KOPT-K1 (cell line): ENCODE measurements around the gene STRA6.

Experiments
- H3K27ac ChIP-seq: fragments of 200-600 bp; sonication (generic); 2 replicates; pipeline ENCODE4 v1.5.1; 2016; ENCODE audit warnings: antibody characterized with exemption, mild to moderate bottlenecking, low read depth, low read length; ENCODE audit not compliant: poor library complexity, severe bottlenecking
- H3K36me3 ChIP-seq: fragments of 200-600 bp; sonication (generic); 2 replicates; pipeline ENCODE4 v1.5.1; 2017; ENCODE audit warnings: antibody characterized with exemption, mild to moderate bottlenecking, low read length, moderate library complexity; ENCODE audit not compliant: insufficient read depth
- H3K9me3 ChIP-seq: fragments of 200-600 bp; sonication (generic); 2 replicates; pipeline ENCODE4 v1.5.1; 2017; ENCODE audit warnings: antibody characterized with exemption, low read length, mild to moderate bottlenecking; ENCODE audit not compliant: insufficient read depth, poor library complexity, severe bottlenecking

The STRA6 gene

GRCh38 chr15:74182131-74182530 is 20.5 kb downstream of the STRA6 start:
- no peak overlapping the region for H3K27ac ChIP-seq
- H3K36me3 ChIP-seq = no peaks in the 10 kb centered on the region; the same call in 1 of the 2 replicates
- H3K9me3 ChIP-seq = no peaks in the 10 kb centered on the region

DNA sequence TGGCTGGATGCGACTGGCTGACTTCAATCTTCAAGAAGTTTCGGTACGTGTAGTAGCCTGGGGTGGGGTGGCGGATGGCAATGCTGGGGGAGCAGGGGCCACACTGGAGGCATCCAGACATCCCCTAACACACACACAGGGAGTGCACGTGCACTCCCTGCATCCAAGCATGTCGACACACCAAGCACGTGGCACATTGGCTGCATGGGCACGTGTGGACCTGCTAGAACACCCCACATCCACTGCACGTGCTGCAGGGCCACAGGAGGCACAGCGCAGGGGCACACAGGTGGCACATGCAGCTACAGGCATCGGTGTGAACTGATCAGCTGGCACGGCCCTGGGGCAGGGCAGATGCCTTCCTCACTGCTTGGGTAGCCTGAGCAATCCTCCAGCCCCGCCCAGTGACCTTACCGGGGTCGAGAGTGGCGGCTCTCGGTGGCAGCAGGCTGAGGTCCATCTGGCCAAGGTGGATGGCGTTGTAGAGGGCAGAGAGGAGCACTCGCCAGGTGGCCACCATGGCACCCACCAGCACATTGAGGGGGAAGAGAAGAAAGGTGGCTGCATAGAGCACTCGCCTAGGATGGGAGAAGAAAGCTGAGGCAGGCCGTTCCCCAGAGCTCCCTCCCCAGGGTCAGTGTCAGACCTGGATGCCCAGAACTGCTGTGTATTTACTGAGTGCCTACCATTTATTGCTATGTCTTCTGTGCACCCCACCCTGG is 21.5 kb downstream of the STRA6 start:
- Histone ChIP-seq H3K27ac (no peak overlapping the region), H3K9me3 (no peaks in the 10 kb centered on the region), H3K36me3 (no peaks in the 10 kb centered on the region; the same call in 1 of the 2 replicates)

DNA sequence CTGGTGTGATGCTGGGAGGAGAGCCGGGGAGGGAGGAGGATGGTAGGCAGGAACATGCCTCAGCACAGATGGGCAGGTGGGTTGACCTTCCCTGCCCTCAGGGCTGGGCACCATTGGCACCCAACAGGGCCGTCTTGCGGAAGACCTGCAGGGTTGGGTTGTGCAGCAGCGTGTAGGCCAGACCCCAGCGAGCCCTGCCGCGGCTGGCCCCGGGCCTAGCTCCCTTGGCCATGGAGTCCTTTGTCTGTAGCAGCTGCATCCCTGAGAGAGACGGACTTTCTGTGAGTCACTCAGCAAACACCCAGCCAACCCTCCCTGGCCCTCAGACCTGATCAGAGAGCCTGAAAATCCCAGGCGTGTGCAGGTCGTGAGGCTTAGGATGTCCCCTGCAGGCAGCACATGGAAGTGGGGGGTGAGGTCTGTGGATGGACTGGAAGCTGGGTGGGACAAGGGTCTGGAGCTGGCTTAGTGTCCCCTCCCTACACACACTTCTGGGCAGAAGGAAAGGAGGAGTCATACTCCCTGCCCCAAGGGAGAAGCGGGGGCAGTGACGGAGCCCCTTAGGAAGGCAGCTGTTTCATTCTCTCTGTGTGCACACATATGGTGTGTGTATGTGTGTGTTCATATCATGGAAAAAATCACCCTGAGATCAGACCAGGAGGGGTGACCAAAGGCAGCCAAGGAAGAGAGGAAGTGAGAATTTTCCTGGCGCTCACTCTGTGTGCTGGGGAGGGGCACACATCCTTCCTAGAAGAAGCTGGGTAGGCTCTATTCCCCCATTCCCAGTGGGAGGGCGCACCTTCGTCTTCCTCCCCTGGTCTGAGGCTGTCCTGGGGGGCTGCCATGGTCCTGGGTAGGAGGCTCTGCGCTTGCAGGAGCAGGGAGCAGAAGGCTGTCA is 22.4 kb downstream of the STRA6 start:
- no peaks in the 10 kb centered on the region for H3K9me3 ChIP-seq
- no peak overlapping the region for H3K27ac ChIP-seq
- no peaks in the 10 kb centered on the region; the same call in 1 of the 2 replicates for H3K36me3 ChIP-seq

DNA sequence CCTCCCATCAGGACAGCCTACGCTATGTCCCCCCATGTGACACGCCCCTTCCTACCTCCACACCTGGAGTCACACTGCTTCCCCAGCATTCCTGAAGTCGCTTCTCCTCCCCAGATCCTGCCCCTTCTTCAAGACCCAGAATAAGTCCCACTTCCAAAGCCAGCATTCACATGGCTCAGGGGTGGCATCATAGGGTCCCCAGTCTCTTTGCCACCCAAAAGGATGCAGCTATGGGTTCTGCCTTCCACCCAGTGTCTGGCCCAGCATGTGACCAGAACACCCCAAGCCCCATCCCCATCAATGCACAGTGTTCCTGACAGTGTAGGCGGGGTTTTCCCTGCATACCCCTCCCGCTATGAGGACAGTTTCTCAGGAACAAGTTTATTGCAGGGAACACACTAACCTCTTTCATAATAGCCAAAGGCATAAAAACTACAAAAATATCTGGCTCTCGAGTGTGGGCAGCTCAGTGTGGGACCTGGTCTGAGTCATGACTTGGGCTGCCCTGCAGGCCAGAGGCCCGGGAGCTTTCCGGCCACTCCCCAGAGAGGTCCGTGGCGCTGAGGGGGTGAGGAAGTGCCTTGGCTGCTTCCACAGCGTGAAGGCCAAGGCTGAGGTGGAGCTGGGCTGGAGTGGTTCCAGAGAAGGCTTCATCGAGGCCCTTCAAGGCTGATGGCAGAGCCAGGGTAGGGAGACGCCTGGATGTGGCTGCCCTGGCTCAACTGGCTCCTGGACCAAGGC is 23.3 kb downstream of the STRA6 start:
- Histone ChIP-seq H3K27ac (no peak overlapping the region), H3K9me3 (no peaks in the 10 kb centered on the region), H3K36me3 (no peaks in the 10 kb centered on the region; the same call in 1 of the 2 replicates)

- Histone ChIP-seq H3K9me3 (no peaks in the 10 kb centered on the region), H3K27ac (no peak overlapping the region), H3K36me3 (no peaks in the 10 kb centered on the region; the same call in 1 of the 2 replicates)
Observed at GRCh38 chr15:74178326-74179100, 24.1 kb downstream of the STRA6 start.

DNA sequence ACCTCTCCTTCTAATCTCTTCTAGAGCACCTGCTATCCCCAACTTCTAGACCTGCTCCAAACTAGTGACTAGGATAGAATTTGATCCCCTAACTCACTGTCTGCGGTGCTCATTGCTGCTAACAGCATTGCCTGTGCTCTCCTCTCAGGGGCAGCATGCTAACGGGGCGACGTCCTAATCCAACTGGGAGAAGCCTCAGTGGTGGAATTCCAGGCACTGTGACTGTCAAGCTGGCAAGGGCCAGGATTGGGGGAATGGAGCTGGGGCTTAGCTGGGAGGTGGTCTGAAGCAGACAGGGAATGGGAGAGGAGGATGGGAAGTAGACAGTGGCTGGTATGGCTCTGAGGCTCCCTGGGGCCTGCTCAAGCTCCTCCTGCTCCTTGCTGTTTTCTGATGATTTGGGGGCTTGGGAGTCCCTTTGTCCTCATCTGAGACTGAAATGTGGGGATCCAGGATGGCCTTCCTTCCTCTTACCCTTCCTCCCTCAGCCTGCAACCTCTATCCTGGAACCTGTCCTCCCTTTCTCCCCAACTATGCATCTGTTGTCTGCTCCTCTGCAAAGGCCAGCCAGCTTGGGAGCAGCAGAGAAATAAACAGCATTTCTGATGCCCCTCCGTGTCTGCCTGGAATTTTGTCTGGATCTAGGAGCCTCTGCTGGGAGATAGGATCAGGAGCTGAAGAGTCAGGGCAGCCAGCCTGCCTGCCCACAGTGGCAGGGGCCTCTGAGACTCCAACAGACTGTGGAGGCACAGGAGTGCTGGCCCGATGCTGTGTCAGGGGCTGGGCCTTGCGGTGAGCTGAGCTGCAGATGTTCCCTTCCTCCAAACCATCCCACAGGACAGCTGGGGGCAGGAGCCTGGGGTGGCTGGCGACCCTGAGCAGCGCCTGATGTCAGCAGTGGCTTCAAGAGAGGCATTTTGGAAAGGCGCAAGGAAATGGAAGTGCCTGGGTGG is 26.0 kb downstream of the STRA6 start:
- Histone ChIP-seq H3K36me3 (no peaks in the 10 kb centered on the region; the same call in 1 of the 2 replicates), H3K27ac (no peak overlapping the region), H3K9me3 (no peaks in the 10 kb centered on the region)

GRCh38 chr15:74175271-74176191 is 27.1 kb downstream of the STRA6 start:
- H3K27ac ChIP-seq = no peak overlapping the region
- H3K36me3 ChIP-seq = no peaks in the 10 kb centered on the region; the same call in 1 of the 2 replicates

GRCh38 chr15:74174958-74175253 is 27.7 kb downstream of the STRA6 start:
- Histone ChIP-seq H3K36me3 (no peaks in the 10 kb centered on the region), H3K9me3 (no peaks in the 10 kb centered on the region), H3K27ac (no peak overlapping the region)

More at GRCh38 chr15:74175271-74176191, 27.1 kb downstream of the STRA6 start:
- no peaks in the 10 kb centered on the region for H3K9me3 ChIP-seq

DNA sequence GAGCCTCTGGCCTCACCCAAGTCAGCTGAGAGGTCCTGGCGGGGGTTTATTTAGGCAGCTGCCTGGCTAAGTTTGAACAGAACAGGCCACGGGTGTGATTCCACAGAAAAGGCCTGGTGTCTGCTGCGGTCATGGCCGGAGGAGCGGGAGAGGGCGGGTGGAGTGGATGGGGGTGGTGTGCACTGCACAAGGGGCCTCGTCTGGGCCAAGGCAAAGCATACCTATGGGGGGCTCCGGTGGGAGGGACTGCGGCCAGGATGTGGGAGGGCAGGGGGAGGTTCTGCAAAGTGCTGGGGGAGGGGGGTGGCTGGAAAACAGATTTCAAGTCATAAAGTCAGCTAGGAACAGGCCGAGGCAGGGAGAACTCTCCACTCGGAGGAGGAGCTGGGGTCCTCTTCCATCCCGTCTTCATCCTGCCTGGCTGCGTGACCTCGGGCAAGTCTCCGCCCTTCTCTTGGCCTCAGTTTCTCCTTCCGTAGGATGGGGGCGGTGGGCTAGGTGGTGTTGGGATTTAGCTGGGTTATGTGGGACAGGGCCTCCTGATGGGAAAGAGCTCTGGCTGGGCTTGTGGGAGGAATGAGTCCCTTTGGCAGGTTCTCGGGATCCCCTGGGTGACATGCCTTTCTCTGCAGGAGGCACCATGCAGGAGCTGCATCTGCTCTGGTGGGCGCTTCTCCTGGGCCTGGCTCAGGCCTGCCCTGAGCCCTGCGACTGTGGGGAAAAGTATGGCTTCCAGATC is 28.2 kb downstream of the STRA6 start:
- Histone ChIP-seq H3K9me3 (no peaks in the 10 kb centered on the region), H3K27ac (no peak overlapping the region), H3K36me3 (no peaks in the 10 kb centered on the region)

DNA sequence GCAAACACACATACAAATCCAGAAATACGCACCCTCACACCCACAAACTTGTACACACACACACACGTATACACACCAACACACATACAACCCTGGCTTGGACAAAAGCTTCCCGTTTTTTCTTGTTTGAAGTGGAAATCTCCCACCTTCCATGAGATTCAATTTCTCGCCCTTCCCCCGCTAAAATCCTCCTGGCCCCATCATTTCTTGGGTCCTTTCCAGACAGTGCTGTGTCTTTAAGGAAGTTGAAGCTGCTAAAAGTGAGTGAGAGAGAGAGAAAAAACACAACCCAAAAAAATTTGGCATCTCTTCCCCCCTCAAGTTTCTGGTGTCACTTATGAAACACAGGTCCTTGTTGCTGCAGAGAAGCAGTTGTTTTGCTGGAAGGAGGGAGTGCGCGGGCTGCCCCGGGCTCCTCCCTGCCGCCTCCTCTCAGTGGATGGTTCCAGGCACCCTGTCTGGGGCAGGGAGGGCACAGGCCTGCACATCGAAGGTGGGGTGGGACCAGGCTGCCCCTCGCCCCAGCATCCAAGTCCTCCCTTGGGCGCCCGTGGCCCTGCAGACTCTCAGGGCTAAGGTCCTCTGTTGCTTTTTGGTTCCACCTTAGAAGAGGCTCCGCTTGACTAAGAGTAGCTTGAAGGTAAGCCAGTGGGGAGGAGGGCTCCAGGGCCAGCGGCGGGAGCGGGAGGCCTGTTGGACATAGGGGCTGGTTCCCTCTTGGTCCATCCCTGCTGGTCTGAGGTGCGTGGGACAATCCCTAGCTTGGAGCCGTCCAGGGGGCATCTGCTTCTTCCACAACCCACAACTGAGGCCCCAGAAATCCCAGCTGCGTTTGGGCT is 29.0 kb downstream of the STRA6 start, which contains the start of gene ISLR:
TSS of gene ISLR (plus strand) at position 331 of the 839 bp plus-strand sequence. CDS start 1,149 bp downstream, outside the sequence.
- H3K27ac ChIP-seq = no peak within 1 kb of the TSS
- H3K36me3 ChIP-seq = no peaks in the 10 kb centered on the region
- H3K9me3 ChIP-seq = no peaks in the 10 kb centered on the region

GRCh38 chr15:74172701-74173379 is 29.7 kb downstream of the STRA6 start:
- H3K27ac ChIP-seq = no peak overlapping the region
- no peaks in the 10 kb centered on the region for H3K36me3 ChIP-seq
- no peaks in the 10 kb centered on the region for H3K9me3 ChIP-seq
